HG03432 (cell line): ENCODE results near the gene RCN2.

Source experiments
- ATAC-seq: cut with Tn5 transposase; IDR thresholded peaks from one replicate; pipeline ENCODE4 v1.9.1; 2021; ENCODE audit warnings: mild to moderate bottlenecking, moderate library complexity; ENCODE audit not compliant: unreplicated experiment

Gene RCN2

GRCh38 chr15:76973362-76973743 is 41.8 kb downstream of the RCN2 start:
- ATAC-seq, result no peak

- no peak for ATAC-seq
Observed at GRCh38 chr15:76973906-76974305, 42.4 kb downstream of the RCN2 start.

- no peak for ATAC-seq
Observed at GRCh38 chr15:76974456-76975036, 43.0 kb downstream of the RCN2 start.

GRCh38 chr15:76976141-76976540 is 44.6 kb downstream of the RCN2 start:
- ATAC-seq, result no peak

GRCh38 chr15:76976572-76977270 is 45.2 kb downstream of the RCN2 start:
- ATAC-seq, result no peak

- ATAC-seq, result no peak
Observed at GRCh38 chr15:76978522-76979330, 47.2 kb downstream of the RCN2 start.

GRCh38 chr15:76979331-76979925 is 47.9 kb downstream of the RCN2 start:
- ATAC-seq, result no peak

GRCh38 chr15:76979996-76980520 is 48.5 kb downstream of the RCN2 start:
- no peak for ATAC-seq

GRCh38 chr15:76982356-76982755 is 50.8 kb downstream of the RCN2 start:
- no peak for ATAC-seq

GRCh38 chr15:76982756-76983155 is 51.2 kb downstream of the RCN2 start:
- no peak for ATAC-seq

- no peak for ATAC-seq
Observed at GRCh38 chr15:76983590-76984375, 52.2 kb downstream of the RCN2 start.

GRCh38 chr15:76986743-76987142 is 55.2 kb downstream of the RCN2 start:
- ATAC-seq, result no peak

GRCh38 chr15:76987276-76987675 is 55.7 kb downstream of the RCN2 start:
- no peak for ATAC-seq

- ATAC-seq, result peak; percentile 82
Observed at GRCh38 chr15:76987896-76988860, 56.6 kb downstream of the RCN2 start.

GRCh38 chr15:76988867-76989780 is 57.6 kb downstream of the RCN2 start:
- no peak for ATAC-seq

GRCh38 chr15:76991048-76991447 is 59.5 kb downstream of the RCN2 start:
- no peak for ATAC-seq

GRCh38 chr15:76991741-76992645 is 60.4 kb downstream of the RCN2 start:
- no peak for ATAC-seq
